Activated gamma-delta T cell treated with Interleukin-2 at 50 U/mL for 16 hours (primary cell): ENCODE data around the gene MZF1.
"Not testable (repeated sequence)": the region's sequence is repeated elsewhere in the genome, so short reads cannot be mapped to it uniquely, and the experiment has no call there.

Experiments used
- DNase-seq: peaks from one replicate; pipeline ENCODE4 v3.0.0-alpha.2; 2020

The MZF1 gene

DNA sequence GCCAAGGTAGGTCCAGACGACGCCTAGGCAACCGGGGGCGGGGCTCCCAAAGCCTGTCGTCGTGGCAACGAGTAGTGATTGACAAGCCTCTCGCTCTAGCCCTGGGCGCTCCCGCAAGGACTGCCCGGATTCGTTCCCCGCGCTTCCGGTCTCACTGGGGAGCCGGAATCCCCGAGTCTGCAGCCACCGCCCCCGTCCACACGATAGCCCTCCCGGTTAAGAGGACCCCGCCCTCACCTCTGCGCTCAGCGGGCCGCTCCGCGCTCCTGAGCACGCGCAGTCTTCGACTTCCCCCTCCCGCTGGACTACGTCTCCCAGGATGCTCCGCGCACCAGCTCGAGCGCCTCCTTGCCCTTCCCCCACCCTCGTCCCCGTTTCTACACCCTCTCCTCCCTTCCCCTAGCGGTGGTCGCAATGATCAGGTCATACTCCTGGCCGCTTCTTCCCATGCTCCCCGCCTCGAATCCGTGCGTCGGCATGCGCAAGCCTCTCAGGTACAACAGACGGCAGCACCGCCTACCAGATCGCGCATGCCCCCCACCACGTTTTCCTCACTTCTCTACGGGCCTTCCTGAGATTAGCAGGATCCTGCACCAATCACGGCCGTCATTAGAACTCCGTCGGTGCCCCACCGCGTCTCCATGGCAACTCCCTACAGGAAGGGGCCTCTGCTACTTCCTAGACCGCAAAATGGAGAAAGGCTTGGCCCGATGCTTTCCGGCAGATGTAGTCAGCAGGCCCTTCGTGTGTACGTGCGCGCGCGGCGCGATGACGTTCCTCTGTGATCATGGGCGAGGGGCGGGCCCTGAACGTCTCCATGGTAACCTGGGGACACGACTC is at the start of gene MZF1:
Gene MZF1 (minus strand): TSS at position 518 of the 840 bp plus-strand sequence. CDS start 1,946 bp downstream, outside the sequence.
- peak; percentile 100 for DNase-seq

DNA sequence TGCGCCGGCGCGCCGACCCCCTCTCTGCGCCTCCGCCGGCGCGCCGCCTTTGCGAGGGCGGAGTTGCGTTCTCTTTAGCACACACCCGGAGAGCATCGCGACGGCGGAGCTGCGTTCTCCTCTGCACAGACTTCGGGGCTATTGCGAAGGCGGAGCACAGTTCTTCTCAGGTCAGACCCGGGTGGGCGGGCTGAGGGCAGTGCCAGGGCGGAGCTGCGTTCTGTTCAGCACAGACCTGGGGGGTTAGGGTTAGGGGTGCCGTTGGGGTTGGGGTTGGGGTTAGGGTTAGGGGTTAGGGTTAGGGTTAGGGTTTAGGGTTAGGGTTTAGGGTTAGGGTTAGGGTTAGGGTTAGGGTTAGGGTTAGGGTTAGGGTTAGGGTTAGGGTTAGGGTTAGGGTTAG is 34.1 kb upstream of the MZF1 start:
- DNase-seq: not testable (repeated sequence)

DNA sequence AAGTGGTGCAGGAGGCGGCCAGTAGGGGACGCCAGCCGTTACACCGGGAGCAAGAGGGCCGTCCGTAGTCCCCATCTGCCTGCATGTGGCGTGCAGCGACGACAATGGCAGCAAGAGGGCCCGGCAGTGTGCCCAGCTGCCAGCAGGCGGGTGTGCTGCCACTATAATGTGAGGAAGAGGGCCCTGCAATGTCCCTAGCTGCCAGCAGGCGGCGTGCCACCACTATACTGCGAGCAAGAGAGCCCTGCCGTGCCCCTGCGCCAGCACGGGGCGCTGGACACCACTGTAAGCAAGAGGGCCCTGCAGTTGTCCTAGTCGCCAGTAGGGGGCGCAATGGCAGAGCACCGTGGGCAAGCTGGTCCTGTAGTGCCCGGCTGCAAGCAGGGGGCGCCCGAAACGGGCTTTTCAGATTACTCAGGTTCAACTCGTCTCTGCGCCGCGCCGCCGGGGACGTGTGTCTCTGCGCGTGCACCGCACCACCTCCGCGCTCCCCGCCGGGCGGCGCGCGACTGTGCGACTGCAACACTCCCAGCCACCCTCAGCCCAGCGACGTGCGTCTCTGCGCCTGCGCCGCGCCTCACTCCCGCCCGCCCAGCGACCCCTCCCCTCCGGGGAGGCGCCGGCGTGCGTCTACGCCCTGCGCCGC is 33.2 kb upstream of the MZF1 start:
- DNase-seq: not testable (repeated sequence)

DNA sequence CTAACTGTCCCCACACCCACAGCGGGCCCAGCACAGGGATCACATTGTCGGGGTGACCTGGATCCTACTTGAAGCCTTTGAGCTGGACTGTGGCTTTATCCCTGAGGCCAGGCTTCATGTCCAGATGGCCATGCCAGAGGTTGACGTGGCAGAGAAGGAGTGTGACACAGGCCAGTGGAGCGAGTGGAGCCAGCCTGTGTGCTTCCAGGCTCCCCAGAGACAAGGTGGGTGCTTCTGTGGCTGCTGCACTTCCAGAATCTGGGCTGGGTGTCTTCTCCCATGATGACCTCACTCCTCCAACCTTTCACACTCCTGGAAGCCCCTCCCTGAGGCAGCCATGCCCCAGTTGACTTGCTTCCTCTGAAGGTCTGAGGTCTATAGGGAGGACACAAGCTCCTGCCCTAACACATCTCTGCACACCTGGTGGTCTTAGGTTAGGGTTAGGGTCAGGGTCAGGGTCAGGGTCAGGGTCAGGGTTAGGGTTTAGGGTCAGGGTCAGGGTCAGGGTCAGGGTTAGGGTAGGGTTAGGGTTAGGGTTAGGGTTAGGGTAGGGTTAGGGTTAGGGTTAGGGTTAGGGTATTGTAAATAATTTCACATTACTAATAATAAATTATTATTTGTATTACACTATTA is 13.1 kb upstream of the MZF1 start:
- no peak for DNase-seq

DNA sequence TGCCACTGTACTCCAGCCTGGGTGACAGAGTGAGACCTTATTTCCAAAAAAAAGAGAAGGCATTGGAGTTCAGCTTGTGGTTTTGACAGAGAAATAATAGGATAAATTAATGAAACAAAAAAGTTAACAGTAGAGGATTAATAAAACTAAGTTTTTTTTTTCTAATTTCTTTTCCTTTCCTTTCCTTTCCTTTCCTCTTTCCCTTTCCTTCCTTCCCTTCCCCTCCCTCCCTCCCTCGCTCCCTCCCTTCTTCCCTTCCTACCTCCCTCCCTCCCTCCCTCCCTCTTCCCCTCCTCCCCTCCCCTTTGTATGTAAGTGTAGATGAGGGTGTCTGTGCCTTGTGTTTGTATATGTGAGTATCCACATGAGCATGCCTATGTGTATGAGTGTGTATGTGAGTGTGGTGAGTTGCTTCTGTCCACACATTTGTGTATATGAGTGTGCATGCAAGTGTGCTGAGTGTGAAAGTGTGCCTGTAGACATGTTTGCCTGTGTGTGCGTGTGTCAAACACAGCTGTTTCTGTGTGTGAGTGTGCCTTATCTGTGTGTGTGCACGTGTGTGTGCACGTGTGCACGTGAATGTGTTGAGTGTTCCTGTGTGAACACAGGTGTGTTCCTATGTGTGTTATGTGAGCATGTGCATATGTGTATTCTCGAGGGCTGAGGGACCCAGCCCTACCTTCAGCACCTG is 12.5 kb upstream of the MZF1 start:
- no peak for DNase-seq

DNA sequence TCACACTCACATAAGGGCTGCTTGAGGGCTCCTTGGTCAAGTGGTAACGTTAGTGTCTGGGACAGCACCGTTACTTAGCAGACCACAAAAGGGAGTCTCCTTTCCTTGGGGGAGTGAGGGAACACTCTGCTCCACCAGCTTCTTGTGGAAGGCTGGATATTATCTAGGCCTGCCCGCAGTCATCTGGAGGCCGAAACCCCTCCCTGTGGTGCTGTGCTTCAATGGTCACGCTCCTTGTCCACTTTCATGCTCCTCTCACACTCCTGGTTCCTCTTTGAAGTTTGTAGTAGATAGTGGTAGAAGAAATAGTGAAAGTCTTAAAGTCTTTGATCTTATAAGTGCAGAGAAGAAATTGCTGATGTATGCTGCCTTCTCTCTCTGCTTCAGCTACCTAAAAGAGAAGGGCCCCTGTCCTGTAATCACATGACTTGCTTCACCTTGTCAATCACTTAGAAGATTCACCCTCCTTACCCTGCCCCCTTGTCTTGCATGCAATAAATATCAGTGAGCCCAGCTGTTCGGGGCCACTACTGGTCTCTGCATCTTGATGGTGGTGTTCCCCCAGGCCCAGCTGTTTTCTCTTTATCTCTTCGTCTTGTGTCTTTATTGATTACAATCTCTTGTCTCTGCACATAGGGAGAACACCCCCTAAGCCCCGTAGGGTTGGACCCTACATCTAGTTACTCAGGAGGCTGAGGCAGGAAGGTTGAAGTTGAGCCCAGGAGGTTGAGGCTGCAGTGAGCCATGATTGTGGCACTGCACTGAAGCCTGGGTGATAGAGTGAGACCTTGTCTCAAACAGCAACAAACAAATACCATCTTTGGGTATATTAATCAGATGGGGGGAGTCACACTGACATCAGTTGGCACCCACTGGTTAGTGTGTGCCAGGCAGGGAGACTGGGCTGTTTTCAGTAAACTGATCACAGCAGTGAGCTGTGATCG is 11.6 kb upstream of the MZF1 start:
- DNase-seq: no peak

DNA sequence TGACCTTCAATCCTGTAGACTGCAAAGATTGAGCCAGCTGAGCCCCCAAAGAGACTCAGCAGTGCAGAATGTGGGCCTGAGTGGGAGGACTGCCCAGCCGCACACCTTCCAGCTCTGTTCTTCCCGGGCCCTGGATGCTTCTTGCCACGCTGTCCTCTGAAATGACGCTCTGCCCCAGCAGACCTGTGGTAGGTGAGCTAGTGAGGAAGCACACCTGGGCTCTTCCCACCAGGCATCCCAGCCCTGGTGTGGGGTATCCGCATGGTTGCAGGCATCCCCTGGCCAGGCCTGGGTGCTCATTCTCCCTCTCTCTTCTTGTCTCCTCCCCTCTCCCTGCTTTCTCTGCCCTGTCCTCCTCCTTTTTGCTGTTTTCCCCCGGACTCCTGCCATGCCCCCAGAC is 9.8 kb upstream of the MZF1 start:
- no peak for DNase-seq

DNA sequence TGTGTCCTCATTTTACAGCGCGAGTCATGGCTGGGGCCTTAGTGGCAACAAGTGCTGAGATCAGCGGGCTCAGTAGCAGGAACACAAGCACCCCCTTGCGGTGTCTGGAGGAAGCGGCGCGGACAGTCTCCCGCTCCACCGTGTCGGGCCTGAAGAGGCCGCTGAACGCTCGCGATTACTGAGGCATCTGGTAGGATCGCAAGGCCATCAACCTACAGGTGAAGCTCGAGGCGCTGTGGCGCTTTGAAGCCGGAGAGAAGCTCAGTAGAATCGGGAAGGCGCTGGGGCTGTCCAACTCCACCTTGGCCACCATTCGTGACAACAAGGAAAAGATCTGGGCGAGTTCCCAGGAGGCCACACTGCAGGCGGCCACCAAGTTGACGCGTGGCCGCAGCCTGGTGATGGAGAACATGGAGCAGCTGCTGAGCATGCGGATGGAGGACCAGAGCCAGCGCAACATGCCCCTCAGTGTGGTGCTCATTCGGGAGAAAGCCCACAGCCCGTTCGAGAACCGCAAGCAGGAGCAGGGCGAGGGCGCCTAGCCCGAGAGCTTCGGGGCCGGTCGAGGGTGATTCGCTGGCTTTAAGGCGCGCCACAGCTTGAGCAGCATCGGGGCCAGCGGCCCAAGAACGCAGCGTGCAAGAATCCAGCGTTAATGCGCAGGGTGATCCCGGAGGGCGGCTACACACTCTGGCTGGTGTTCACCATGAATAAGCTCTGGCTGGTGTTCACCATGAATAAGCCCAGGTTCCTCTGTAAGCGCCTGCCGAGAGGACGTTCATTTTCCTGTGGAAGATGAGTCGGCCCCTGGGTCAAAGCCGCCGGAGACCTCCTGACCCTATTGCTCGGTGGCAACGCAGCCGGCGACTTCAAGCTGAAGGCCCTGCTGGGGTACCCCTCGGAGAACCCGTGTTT is 8.3 kb upstream of the MZF1 start:
- peak; percentile 89 for DNase-seq

DNA sequence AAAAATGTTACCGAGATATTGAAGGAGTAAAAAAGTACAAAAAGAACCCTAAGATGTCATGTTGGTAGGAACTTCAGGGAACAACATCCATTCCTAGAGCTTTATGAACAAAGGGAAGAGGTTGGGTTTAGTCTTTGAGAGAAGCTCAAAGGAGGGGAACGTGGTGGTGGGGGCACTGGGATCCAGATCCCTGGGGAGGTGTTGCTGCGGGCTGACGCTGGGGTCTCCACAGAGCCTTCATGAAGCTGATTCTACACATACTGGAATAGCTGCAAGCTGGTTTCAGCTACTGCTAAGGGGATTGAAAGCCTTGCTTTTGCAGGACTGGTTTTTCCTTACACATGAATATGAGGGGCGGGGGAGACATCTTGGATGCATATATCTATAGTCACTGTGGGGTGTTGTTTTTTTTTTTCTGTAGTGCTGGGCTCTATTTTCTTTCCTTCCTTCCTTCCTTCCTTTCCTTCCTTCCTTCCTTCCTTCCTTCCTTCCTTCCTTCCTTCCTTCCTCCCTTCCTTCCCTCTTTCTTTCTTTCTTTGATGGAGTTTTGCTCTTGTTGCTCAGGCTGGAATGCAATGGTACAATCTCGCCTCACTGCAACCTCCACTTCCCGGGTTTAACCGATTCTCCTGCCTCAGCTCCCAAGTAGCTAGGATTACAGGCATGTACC is 6.5 kb upstream of the MZF1 start:
- DNase-seq: no peak

DNA sequence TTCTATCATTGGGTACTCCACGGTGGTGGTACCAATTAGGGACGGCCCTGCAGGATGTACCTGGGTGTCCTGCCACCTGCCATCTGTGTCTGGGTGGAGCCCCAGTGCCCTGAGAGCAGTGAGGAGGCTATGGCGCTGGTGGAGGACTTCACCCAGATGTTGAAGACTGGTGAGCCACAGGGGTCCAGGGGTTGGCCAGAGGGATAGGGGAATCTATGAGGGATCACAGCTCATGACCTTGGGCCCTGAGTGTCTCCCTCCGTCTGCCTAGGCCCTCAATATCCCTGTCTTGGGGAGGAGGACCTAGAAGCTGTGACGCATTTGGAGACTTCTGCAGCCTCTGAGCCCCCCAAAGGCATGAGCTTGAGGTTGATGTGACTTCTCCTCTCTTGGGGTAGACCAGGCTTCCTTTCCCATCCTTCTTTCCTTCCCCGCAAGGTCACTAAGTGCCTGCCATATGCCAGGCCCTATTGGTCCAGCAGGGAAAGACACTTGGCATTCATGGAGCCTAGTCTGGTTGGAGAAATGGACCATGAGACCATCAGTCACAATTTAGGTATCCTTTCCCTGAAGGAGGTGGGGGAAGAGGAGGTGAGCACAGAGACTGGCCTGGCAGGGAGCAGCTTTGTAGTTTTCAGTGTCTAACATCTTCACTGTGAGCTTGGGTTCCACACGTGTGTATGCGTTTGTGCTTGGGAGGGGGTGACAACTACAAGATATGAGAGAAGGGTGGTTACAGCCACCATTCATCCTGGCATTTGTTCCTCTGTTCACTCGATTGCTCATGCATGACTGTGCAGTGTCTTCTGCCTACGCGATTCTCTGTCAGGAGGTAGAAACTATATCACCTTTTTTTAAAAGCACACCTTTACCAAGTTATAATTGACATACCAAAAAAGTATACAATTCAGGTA is 5.1 kb upstream of the MZF1 start:
- DNase-seq: no peak

DNA sequence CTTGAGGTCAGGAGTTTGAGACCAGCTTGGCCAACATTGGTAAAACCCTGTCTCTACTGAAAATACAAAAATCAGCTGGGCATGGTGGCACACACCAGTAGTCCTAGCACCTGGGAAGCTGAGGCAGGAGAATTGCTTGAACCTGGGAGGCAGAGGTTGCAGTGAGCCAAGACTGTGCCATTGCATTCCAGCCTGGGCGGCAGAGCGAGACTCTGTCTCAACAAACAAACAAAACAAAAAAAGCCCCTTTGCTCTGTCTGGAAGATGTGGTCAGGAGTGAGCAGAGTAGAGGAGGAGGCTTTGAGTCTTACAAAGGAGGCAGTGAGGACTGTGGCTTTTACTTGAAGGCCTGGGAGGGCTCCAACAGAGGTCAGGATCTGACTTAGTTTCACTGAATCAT is 4.4 kb upstream of the MZF1 start:
- DNase-seq: not testable (repeated sequence)

DNA sequence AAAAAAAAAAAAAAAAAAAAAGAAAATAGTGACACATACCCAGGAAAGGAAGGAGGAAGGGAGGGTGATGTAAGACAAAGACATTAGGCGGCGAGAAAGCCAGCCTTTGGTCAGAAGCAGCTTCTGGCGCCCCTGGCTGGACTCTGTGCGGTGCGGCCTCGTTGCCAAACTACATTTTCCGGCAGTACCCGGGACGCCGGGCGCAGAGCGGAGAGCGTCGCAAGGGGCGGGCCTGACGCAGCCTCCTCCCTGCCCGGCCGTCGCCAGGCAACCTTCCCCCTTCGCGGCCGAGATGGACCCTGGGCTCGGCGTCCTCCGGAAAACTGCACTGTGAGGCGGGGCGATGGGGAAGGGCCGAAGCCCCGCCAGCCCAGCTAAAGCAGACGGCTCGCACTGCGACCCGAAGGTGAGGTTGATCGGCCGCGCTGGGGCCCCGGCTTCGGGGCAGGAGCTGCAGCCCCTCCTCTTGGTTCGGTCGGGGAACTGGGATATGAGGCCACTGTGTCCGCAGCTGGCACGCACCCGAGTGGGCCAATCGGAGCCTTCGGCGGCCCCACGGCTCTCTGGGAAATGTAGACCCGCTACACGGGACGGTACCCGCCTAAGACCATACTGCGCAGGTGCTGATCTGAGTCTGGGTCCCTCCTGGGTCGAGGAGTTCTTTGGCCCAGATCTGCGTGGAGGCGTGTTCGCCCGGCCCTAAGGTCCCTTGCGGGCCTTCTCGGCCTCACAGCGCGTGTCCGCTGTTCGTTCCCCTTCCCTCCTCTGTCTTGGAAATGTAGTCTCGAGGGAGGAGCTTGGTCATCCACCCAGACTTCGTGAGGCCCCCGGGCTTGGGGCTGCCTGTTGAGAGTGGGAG is 2.3 kb upstream of the MZF1 start:
- peak; percentile 67 for DNase-seq

DNA sequence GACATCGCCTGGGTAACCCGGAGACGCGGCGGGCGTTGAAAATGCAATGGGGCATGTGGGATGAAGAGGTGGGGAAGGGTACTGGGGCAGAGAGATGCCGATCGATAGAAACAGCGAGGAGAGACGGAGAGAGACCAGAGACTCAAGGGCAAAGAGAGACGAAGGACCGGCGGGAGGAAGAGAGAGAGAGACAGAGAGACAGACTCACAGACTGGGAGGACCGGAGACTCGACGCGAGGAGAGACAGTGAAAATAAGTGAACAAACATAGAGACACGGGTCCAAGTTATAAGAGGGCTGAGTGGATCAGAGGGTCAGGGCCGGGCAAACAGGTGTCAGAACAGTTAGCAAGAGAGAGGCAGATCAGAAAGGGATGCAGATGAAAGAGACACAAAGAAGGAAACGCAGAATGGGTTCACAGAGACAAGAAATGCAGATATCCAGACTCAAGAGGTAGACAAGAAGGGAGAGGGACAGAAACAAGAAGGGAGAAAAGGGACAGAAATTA is 576 bp upstream of the MZF1 start:
- DNase-seq: no peak

DNA sequence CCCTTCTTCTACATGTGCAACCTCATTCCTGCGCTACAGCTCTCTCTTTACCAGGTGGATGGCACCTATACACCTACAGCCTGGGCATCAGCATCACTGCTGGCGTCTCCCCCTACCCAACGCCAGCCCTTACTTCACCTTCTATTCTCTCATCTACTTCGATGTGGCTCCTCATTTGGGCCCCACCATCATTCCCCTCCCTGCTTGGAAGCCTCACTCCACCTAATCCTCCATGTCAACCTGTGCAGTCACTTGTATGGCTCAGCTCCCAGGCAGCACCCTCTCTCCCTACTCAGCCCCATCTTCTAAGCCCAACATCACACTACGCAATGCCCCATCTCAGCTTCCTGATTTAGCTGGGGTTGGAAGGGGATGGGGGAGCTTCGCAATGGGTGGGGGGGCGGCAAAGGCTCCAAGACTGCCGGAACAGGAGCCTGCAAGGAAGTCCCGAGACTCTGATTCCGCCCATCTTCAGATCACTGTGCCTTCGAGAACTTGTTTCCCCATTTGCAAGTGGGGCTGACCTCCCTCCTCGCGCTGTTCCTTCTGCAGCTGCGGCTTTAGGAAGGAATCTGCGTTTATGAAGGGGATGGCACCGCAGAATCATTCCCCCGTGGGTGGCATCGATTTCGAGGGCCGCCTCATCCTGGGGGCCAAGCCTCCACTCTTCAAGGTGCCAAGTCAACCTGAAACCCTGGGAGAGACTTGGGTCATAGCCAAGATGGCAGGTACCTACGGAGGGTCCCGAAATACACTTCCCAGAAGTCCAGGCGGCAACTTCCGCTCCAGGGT is 913 bp downstream of the MZF1 start:
- no peak for DNase-seq

DNA sequence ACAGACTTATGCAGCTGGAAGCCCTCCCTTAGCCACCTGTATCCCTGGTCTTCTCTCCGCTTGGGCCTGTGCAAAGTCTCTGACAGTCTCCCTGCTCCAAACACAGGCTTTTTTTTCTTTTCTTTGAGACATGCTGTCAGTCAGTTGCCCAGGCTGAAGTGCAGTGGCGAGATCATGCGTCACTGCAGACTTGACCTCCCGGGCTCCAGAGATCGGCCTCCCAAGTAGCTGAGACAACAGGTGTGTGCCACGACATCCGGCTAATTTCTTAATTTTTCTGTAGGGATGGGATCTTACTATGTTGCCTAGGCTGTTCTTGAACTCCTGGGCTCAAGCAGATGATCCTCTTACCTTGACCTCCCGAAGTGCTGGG is 1.6 kb downstream of the MZF1 start:
- no peak for DNase-seq

DNA sequence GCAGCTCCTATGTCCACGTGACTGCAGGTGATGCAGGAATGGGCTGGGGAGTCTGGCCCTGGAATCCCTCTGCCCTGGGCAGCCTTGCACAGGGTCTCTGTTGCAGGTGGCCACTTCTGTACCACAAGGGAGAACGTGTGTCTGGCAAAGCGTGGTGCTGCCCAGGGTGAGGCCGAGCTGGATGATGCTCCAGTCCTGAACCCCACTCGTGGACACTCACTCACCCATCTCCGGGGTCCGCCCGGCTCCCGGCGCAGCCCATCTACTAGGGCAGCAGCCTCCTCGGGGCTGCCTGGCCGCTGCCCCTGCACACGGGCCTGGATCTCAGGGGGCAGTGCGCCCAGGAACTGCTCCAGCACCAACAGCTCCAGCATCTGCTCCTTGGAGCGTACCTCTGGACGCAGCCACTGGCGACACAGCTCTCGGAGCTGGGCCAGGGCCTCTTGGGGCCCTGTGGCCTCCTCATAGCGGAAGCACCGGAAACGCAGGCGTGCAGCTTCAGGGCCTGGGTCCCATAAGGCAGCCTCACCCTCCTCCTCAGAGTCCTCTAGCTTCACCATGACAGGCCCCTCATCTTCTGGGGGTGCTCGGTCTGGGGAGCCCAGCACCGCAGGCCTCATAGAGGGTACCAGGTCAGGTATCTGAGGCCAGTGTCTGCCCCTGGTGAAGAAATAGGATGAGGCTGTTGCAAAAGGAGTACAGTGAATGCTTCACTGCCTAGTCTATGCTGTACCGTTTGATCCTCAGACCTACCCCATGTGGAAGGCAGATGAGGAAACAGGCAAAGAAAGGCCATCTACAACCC is 2.2 kb downstream of the MZF1 start:
- no peak for DNase-seq
